PC-3 (cell line): ENCODE data around the gene CBARP. TPM values are rescaled to one million over a fixed set of nuclear protein-coding genes. Genes with fewer than 3 reads are reported as not detected.

Source experiments
- ATAC-seq: fragments of 200-7000 bp; cut with Tn5 transposase; 2 replicates; pipeline ENCODE4 v1.9.1; 2020; ENCODE audit warnings: mild to moderate bottlenecking, moderate library complexity
- BruUV-seq: library from RNA; stranded (reverse); fragments of 400-500 nt; replicated peaks from 2 replicates; lab custom pipeline; 2021; lab: Mats Ljungman, UMichigan
- CTCF ChIA-PET: fragments of 300-600 bp; sonication (Branson Sonifier 250); formaldehyde crosslinking; loops from one replicate; lab custom pipeline; 2022; ENCODE audit warnings: antibody characterized with exemption; lab: Charles Lee
- POLR2A ChIA-PET: fragments of 300-600 bp; sonication (Branson Sonifier 250); formaldehyde crosslinking; loops from one replicate; lab custom pipeline; 2022; ENCODE audit warnings: antibody characterized with exemption; ENCODE audit not compliant: unreplicated experiment; lab: Charles Lee
- DNase-seq: peaks from one replicate; pipeline ENCODE4 v3.0.0-alpha.2; 2015
- H2AFZ ChIP-seq: fragments of 300-600 bp; sonication (generic); 2 replicates; pipeline ENCODE4 v1.6.0; 2016; ENCODE audit warnings: antibody characterized with exemption, low read length
- H3F3A ChIP-seq: fragments of 300-600 bp; sonication (generic); one replicate; pipeline ENCODE4 v1.6.0; 2017; ENCODE audit warnings: antibody characterized with exemption, low read length, control low read depth, mild to moderate bottlenecking; ENCODE audit not compliant: unreplicated experiment
- H3K27ac ChIP-seq: fragments of 300-600 bp; sonication (generic); 2 replicates; pipeline ENCODE4 v1.5.1; 2016; ENCODE audit warnings: mild to moderate bottlenecking, low read length
- H3K27me3 ChIP-seq: fragments of 300-600 bp; sonication (generic); 2 replicates; pipeline ENCODE4 v1.6.1; 2016; ENCODE audit warnings: low read length, mixed read lengths
- H3K36me3 ChIP-seq: fragments of 300-600 bp; sonication (generic); 2 replicates; pipeline ENCODE4 v1.6.1; 2016; ENCODE audit warnings: low read depth, mixed run types, low read length, mixed read lengths
- H3K4me1 ChIP-seq: fragments of 300-600 bp; sonication (generic); 2 replicates; pipeline ENCODE4 v1.5.1; 2016; ENCODE audit warnings: low read length; ENCODE audit not compliant: insufficient read depth
- H3K4me2 ChIP-seq: fragments of 300-600 bp; sonication (generic); 2 replicates; pipeline ENCODE4 v1.6.0; 2016; ENCODE audit warnings: low read length
- H3K4me3 ChIP-seq: fragments of 300-600 bp; sonication (generic); 2 replicates; pipeline ENCODE4 v1.5.1; 2016; ENCODE audit warnings: mild to moderate bottlenecking, low read length, mixed read lengths
- H3K79me2 ChIP-seq: fragments of 300-600 bp; sonication (generic); 2 replicates; pipeline ENCODE4 v1.6.1; 2017; ENCODE audit warnings: low read length, mixed read lengths
- H3K9ac ChIP-seq: fragments of 300-600 bp; sonication (generic); 2 replicates; pipeline ENCODE4 v1.6.0; 2016; ENCODE audit warnings: mild to moderate bottlenecking, low read length
- H3K9me2 ChIP-seq: fragments of 300-600 bp; sonication (generic); replicated peaks from 2 replicates; pipeline ENCODE4 v1.6.1; 2016; ENCODE audit warnings: mixed run types, low read length, mixed read lengths
- H3K9me3 ChIP-seq: fragments of 300-600 bp; sonication (generic); 2 replicates; pipeline ENCODE4 v1.6.1; 2016; ENCODE audit warnings: low read length, mixed read lengths
- H4K20me1 ChIP-seq: fragments of 300-600 bp; sonication (generic); 2 replicates; pipeline ENCODE4 v1.6.1; 2016; ENCODE audit warnings: low read length, mixed read lengths
- EZH2 ChIP-seq: fragments of 300-600 bp; sonication (generic); IDR thresholded peaks from one replicate; pipeline ENCODE4 v1.6.1; 2017; ENCODE audit warnings: antibody characterized with exemption, mild to moderate bottlenecking, low read length; ENCODE audit not compliant: unreplicated experiment
- EZH2phosphoT487 ChIP-seq: fragments of 300-600 bp; sonication (generic); IDR thresholded peaks from 2 replicates; pipeline ENCODE4 v1.6.1; 2018; ENCODE audit warnings: mild to moderate bottlenecking, antibody characterized with exemption, low read length, borderline replicate concordance
- intact Hi-C: fragments of 100-400 bp; cut with micrococcal nuclease; formaldehyde crosslinking; loops from 2 replicates; pipeline ENCODE4 v1.9.0; 2023
- total RNA-seq: library from RNA; depleted of rRNA; stranded (reverse); fragments of >200 nt; gene quantifications from 2 replicates; pipeline ENCODE4 v1.2.3, GENCODE V29; 2014; rRNA removed
- TF ChIP-seq, protein P1 (sequence below): fragments of 300-600 bp; sonication (generic); conservative IDR thresholded peaks from 2 replicates; pipeline ENCODE4 v1.5.1; 2017; ENCODE audit warnings: antibody characterized with exemption, low read depth, mild to moderate bottlenecking, low read length

Gene CBARP
- total RNA-seq, 1 experiment from 2014 or later: 3.3 TPM

DNA sequence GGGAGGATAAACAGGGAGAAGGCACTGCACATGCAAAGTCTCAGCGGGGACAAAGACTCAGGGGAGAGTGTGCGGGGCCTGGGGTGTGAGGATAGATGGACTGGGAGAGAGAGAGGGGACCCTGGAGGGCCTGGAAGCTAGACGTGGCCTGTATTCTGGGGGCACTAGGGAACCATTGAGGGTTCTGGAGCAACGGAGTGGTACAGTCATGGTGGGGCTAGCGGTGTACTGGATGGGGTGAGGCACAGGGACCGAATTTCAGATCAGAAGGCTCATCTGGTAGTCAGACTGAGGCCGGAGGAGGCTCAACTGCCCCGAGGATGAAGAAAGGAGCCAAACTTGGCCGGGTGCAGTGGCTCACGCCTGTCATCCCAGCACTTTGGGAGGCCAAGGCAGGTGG is 55.7 kb downstream of the CBARP start:
- no peak overlapping the region for H2AFZ ChIP-seq
- peak overlapping the region; percentile 79 for H3K9ac ChIP-seq
- no TSS peak for BruUV-seq
- H3K9me2 ChIP-seq: no peaks in the 10 kb centered on the region
- POLR2A ChIA-PET: no interaction called here
- CTCF ChIA-PET: no interaction called here
- H3K27me3 ChIP-seq: no peaks in the 10 kb centered on the region
- TF ChIP-seq EZH2: no peak
- no peak for TF ChIP-seq EZH2phosphoT487
- TF ChIP-seq, protein P1, sequence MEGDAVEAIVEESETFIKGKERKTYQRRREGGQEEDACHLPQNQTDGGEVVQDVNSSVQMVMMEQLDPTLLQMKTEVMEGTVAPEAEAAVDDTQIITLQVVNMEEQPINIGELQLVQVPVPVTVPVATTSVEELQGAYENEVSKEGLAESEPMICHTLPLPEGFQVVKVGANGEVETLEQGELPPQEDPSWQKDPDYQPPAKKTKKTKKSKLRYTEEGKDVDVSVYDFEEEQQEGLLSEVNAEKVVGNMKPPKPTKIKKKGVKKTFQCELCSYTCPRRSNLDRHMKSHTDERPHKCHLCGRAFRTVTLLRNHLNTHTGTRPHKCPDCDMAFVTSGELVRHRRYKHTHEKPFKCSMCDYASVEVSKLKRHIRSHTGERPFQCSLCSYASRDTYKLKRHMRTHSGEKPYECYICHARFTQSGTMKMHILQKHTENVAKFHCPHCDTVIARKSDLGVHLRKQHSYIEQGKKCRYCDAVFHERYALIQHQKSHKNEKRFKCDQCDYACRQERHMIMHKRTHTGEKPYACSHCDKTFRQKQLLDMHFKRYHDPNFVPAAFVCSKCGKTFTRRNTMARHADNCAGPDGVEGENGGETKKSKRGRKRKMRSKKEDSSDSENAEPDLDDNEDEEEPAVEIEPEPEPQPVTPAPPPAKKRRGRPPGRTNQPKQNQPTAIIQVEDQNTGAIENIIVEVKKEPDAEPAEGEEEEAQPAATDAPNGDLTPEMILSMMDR: no peak
- no peak overlapping the region for H3K4me3 ChIP-seq
- ATAC-seq: no peak
- no peaks in the 10 kb centered on the region for H3F3A ChIP-seq
- H4K20me1 ChIP-seq: no peaks in the 10 kb centered on the region
- 0 out of 2 replicates have a peak, but pooled peaks cover 13% of the 10 kb centered on the region for H3K79me2 ChIP-seq
- H3K36me3 ChIP-seq: no peaks in the 10 kb centered on the region
- intact Hi-C loops: no loop called here
- H3K9me3 ChIP-seq: no peaks in the 10 kb centered on the region
- H3K4me1 ChIP-seq: peaks cover 50% of the 10 kb centered on the region
- H3K27ac ChIP-seq: peak overlapping the region; percentile 95
- DNase-seq: no peak
- peak overlapping the region; percentile 77; the same call in 1 of the 2 replicates for H3K4me2 ChIP-seq

DNA sequence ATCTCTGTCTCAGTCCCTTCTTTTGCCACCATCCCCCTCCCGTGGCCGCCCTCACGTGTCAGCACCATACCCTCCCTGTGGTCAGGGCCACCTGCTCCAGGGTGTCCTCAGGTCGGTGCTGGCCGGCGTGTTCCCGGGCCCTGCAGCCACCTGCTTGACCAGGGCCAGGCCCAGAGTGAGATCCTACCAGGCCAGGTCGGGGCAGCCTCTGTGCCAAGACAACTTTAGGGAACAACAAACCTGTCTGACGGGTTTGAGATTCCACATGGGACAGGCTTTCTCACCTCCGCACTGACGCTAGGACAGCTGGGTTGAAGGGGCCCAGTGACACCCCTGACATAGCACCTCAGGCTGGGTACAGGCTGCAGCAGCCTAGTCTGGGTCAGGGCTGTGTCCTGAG is 56.2 kb downstream of the CBARP start:
- TF ChIP-seq EZH2: no peak
- TF ChIP-seq EZH2phosphoT487: no peak
- TF ChIP-seq, protein P1: no peak
- Histone ChIP-seq H3K36me3 (no peaks in the 10 kb centered on the region), H3K27me3 (no peaks in the 10 kb centered on the region), H3K9me3 (no peaks in the 10 kb centered on the region), H3K79me2 (0 out of 2 replicates have a peak, but pooled peaks cover 13% of the 10 kb centered on the region), H3K9ac (peak overlapping the region; percentile 79), H3K4me1 (peaks cover 55% of the 10 kb centered on the region), H3K4me2 (peak overlapping the region; percentile 77), H4K20me1 (no peaks in the 10 kb centered on the region), H3K4me3 (peak overlapping the region; percentile 47; the same call in 1 of the 2 replicates), H3K27ac (peak overlapping the region; percentile 95), H3K9me2 (no peaks in the 10 kb centered on the region), H2AFZ (no peak overlapping the region), H3F3A (no peaks in the 10 kb centered on the region)
- BruUV-seq: no TSS peak
- ATAC-seq (no peak), DNase-seq (peak; percentile 80)
- intact Hi-C loops: no loop called here
- ChIA-PET POLR2A (no interaction called here), CTCF (no interaction called here)

Other genes starting within 250 kb of the CBARP start
- gene GRIN3B, start 237.6 kb downstream of the CBARP start, total RNA-seq: 0.63 and 0.69 TPM in 2 replicates
- gene TMEM259, start 216.9 kb downstream of the CBARP start, total RNA-seq: 136 and 162 TPM in 2 replicates
- gene RNU6-2, start 216.5 kb downstream of the CBARP start, total RNA-seq: not detected in 2 replicates
- gene CNN2, start 211.4 kb downstream of the CBARP start, total RNA-seq: 97.9 and 107 TPM in 2 replicates
- gene ABCA7, start 197.9 kb downstream of the CBARP start, total RNA-seq: 27.3 and 31.3 TPM in 2 replicates
- 45.3 and 68.4 TPM in 2 replicates for gene ARHGAP45, start 170.8 kb downstream of the CBARP start, total RNA-seq
- 335 and 375 TPM in 2 replicates for gene POLR2E, start 142.6 kb downstream of the CBARP start, total RNA-seq
- 517 and 644 TPM in 2 replicates for gene GPX4, start 134.0 kb downstream of the CBARP start, total RNA-seq
- gene SBNO2, start 63.7 kb downstream of the CBARP start, total RNA-seq: 62.4 and 75.0 TPM in 2 replicates
- 82.4 and 93.0 TPM in 2 replicates for gene STK11, start 32.2 kb downstream of the CBARP start, total RNA-seq
- gene ATP5F1D, start 3.7 kb upstream of the CBARP start, total RNA-seq: 102 and 187 TPM in 2 replicates
- 17.3 and 41.8 TPM in 2 replicates for gene MIDN, start 10.6 kb upstream of the CBARP start, total RNA-seq
- 136 and 197 TPM in 2 replicates for gene CIRBP, start 31.3 kb upstream of the CBARP start, total RNA-seq
- 110 and 133 TPM in 2 replicates for gene FAM174C, start 37.5 kb upstream of the CBARP start, total RNA-seq
- not detected in 2 replicates for gene EFNA2, start 47.9 kb upstream of the CBARP start, total RNA-seq
- 102 and 111 TPM in 2 replicates for gene NDUFS7, start 145.9 kb upstream of the CBARP start, total RNA-seq
- gene GAMT, start 163.5 kb upstream of the CBARP start, total RNA-seq: 74.9 and 75.6 TPM in 2 replicates
- gene DAZAP1, start 169.6 kb upstream of the CBARP start, total RNA-seq: 177 and 178 TPM in 2 replicates
- gene RPS15, start 200.4 kb upstream of the CBARP start, total RNA-seq: 1,797 and 2,672 TPM in 2 replicates
- gene APC2, start 212.1 kb upstream of the CBARP start, total RNA-seq: 0.29 and 1.4 TPM in 2 replicates
- gene C19orf25, start 241.2 kb upstream of the CBARP start, total RNA-seq: 45.0 and 54.9 TPM in 2 replicates